TTC549 (cell line): ENCODE results near the gene MALRD1.

Experiments
- FAIRE-seq: peaks from 2 replicates; lab custom pipeline; 2012; peaks lifted over from hg19 to GRCh38; lab: Jason Lieb, UNC

Gene MALRD1

GRCh38 chr10:19048489-19048888, at the start of gene MALRD1:
Gene MALRD1, plus strand, starts transcription at chr10:19048801. Its CDS starts 138 bp downstream, at chr10:19048939.
- no peak for FAIRE-seq

- FAIRE-seq, result no peak
Observed at GRCh38 chr10:19003341-19003740, 45.3 kb upstream of the MALRD1 start.

GRCh38 chr10:19012111-19012510, 36.5 kb upstream of the MALRD1 start:
- no peak for FAIRE-seq

- FAIRE-seq, result no peak
Observed at GRCh38 chr10:19014034-19014433, 34.6 kb upstream of the MALRD1 start.

GRCh38 chr10:19014498-19014897, 34.1 kb upstream of the MALRD1 start:
- FAIRE-seq, result no peak

GRCh38 chr10:19017116-19017890, 31.3 kb upstream of the MALRD1 start:
- no peak for FAIRE-seq

GRCh38 chr10:19021162-19021561, 27.4 kb upstream of the MALRD1 start:
- no peak for FAIRE-seq

GRCh38 chr10:19024611-19025010, 24.0 kb upstream of the MALRD1 start:
- no peak for FAIRE-seq

- FAIRE-seq, result no peak
Observed at GRCh38 chr10:19031763-19032162, 16.8 kb upstream of the MALRD1 start.

GRCh38 chr10:19033741-19034140, 14.9 kb upstream of the MALRD1 start:
- no peak for FAIRE-seq

- no peak for FAIRE-seq
Observed at GRCh38 chr10:19041171-19041570, 7.4 kb upstream of the MALRD1 start.

- no peak for FAIRE-seq
Observed at GRCh38 chr10:19043431-19043830, 5.2 kb upstream of the MALRD1 start.

GRCh38 chr10:19046679-19047078, 1.9 kb upstream of the MALRD1 start:
- no peak for FAIRE-seq

GRCh38 chr10:19048891-19049290, 290 bp downstream of the MALRD1 start:
- FAIRE-seq, result no peak

- no peak for FAIRE-seq
Observed at GRCh38 chr10:19049567-19049966, 966 bp downstream of the MALRD1 start.

GRCh38 chr10:19054289-19054835, 5.8 kb downstream of the MALRD1 start:
- no peak for FAIRE-seq

- FAIRE-seq, result no peak
Observed at GRCh38 chr10:19058046-19058445, 9.4 kb downstream of the MALRD1 start.

GRCh38 chr10:19063986-19064385, 15.4 kb downstream of the MALRD1 start:
- FAIRE-seq, result no peak

- no peak for FAIRE-seq
Observed at GRCh38 chr10:19071946-19072345, 23.3 kb downstream of the MALRD1 start.

GRCh38 chr10:19077276-19077675, 28.7 kb downstream of the MALRD1 start:
- no peak for FAIRE-seq

GRCh38 chr10:19096501-19097073, 48.0 kb downstream of the MALRD1 start:
- FAIRE-seq, result no peak

- no peak for FAIRE-seq
Observed at GRCh38 chr10:19097151-19097550, 48.5 kb downstream of the MALRD1 start.

GRCh38 chr10:19098803-19099202, 50.2 kb downstream of the MALRD1 start:
- no peak for FAIRE-seq

- FAIRE-seq, result no peak
Observed at GRCh38 chr10:19107406-19107805, 58.8 kb downstream of the MALRD1 start.
